H1 (cell line): ENCODE results near the gene DNAJB8. TPM values are rescaled to one million over a fixed set of nuclear protein-coding genes. Genes with fewer than 3 reads are reported as not detected.

Experiments used
- CHD2 ChIP-seq: IDR thresholded peaks from 2 replicates; pipeline ENCODE4 v1.6.1; 2012; ENCODE audit warnings: low read length, improper control_type of control experiment
- HDAC2 ChIP-seq, 2 experiments: fragments of 300-600 bp in 1 of 2; sonication (generic) in 1 of 2; IDR thresholded peaks; 2 replicates each; pipeline ENCODE4 v1.6.1; 2011 to 2012; ENCODE audit warnings: low read depth in 2 of 2, low read length in 2 of 2, mild to moderate bottlenecking in 2 of 2, moderate library complexity in 2 of 2, borderline replicate concordance in 1 of 2, inconsistent platforms in 1 of 2
- JUN ChIP-seq: IDR thresholded peaks from 2 replicates; pipeline ENCODE4 v1.6.1; 2011; ENCODE audit warnings: low read depth, mild to moderate bottlenecking, improper control_type of control experiment, low read length
- polyA plus RNA-seq, 7 experiments: library from polyadenylated mRNA; depleted of rRNA in 3 of 7; stranded (reverse) in 5 of 7; unstranded in 2 of 7; fragments of >200 nt in 5 of 7; fragments of 200-250 nt in 2 of 7; gene quantifications; 1 replicate in 5 of 7; 2 replicates in 1 of 7; 4 replicates in 1 of 7; pipeline versions ENCODE4 v1.2.1 to v1.2.3, GENCODE V29; 2011 to 2013; ENCODE audit warnings: missing spikeins in 2 of 7, mixed read lengths in 2 of 7
- total RNA-seq: library from RNA; stranded (reverse); fragmentation: NEBNext Ultra II Directional; extraction: Animal tissue kit (Norgen Biotek cat#: 25700); gene quantifications from 2 replicates; pipeline ENCODE4 v1.2.1, GENCODE V29; 2021
- TF ChIP-seq, protein P1 (sequence below): IDR thresholded peaks from 2 replicates; pipeline ENCODE4 v1.6.1; 2012; ENCODE audit warnings: low read length, inconsistent platforms

DNAJB8 gene
- total and polyA plus RNA-seq, 2 of the 8 experiments (the other 6 are each of a cell fraction or from before 2014, with no cell fraction given): not detected

DNA sequence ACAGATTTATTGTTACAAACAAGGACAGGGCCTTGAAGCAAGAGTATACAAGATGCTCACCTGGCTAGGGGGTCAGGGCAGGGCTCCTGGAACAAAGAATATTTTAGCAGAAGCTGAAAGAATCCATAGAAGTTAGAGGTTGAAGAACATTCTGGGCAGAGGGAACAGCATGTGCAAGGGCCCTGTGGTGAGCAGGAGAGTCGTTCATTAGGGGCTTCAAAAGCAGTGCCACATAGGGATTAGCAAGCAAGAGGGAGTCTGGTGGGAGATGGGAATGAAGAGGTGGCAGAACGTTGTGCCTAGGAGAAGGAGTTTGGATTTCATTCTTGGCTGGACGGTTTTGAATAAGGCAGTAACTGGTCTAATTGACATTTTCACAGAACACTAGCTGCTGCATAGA lies 22.9 kb downstream of the DNAJB8 start (continued):
- TF ChIP-seq, protein P1, sequence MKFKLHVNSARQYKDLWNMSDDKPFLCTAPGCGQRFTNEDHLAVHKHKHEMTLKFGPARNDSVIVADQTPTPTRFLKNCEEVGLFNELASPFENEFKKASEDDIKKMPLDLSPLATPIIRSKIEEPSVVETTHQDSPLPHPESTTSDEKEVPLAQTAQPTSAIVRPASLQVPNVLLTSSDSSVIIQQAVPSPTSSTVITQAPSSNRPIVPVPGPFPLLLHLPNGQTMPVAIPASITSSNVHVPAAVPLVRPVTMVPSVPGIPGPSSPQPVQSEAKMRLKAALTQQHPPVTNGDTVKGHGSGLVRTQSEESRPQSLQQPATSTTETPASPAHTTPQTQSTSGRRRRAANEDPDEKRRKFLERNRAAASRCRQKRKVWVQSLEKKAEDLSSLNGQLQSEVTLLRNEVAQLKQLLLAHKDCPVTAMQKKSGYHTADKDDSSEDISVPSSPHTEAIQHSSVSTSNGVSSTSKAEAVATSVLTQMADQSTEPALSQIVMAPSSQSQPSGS: no peak
- no peak for TF ChIP-seq HDAC2 (IDR thresholded peaks at IDR 0.05; ENCODE audit: borderline replicate concordance in 1 of 2, low read depth in 2 of 2, low read length in 2 of 2)
- TF ChIP-seq JUN: no peak
- no peak for TF ChIP-seq CHD2
- TF ChIP-seq, all 59 proteins: peak for 0
